AML-193 (cell line): Measurements from ENCODE around the gene FGF2.
"Not testable (repeated sequence)": the region's sequence is repeated elsewhere in the genome, so short reads cannot be mapped to it uniquely, and the experiment has no call there.

Experiments used
- DNase-seq, 2 experiments: peaks; one replicate each; lab custom pipeline; 2025; lab: John Stamatoyannopoulos, UW

Gene FGF2

DNA sequence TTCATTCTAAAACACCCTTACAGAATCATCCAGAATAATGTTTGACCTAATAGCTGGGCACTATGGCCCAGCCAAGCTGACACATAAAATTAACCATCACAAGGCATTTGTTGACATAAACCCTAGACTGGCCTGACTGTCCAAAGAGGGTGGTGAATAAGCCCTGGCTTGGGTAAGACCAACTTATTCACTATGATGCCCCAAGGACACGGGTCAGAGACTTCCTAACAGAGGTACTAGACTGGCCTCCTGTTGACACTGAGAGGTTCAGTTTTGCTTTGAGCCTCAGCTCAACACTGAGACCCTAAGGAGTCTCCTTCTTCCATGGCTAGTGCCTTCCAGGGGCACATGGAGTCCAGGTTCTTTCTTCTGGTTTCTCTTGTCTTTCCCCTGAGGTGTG is 21.3 kb downstream of the FGF2 start:
- DNase-seq: no peak

DNA sequence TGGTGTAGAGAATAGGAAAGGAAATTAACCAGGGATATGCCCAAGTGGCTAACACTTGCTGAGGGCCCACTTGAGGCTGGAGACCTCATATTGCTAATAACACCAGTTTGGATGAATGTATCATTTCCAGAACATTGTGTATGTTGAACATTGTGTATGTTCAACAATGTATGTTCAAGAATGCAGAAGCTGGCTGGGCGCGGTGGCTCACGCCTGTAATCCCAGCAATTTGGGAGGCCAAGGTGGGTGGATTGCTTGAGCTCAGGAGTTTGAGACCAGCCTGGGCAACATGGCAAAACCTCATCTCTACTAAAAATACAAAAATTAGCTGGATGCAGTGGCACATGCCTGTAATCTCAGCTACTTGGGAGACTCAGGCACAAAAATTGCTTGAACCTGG is 23.2 kb downstream of the FGF2 start:
- not testable (repeated sequence) for DNase-seq

DNA sequence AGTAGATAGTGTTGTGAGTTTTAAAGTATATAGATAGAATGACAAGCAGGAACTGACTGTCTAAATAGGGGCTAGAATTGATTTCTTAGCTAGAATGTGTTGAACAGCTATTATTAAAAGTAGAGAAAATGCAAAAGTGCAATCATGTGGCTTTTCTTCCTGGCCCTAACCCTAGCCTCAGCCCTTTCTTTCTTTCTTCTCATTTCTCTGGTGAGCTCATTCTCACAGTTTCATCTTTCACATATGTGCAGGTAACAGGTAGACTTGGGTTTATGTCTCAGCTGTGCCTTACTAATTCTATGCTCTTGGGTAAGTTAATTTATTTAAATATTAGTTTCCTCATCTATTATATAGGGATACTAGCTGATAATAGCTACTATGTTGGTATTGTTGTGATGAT is 24.9 kb downstream of the FGF2 start:
- DNase-seq: no peak

DNA sequence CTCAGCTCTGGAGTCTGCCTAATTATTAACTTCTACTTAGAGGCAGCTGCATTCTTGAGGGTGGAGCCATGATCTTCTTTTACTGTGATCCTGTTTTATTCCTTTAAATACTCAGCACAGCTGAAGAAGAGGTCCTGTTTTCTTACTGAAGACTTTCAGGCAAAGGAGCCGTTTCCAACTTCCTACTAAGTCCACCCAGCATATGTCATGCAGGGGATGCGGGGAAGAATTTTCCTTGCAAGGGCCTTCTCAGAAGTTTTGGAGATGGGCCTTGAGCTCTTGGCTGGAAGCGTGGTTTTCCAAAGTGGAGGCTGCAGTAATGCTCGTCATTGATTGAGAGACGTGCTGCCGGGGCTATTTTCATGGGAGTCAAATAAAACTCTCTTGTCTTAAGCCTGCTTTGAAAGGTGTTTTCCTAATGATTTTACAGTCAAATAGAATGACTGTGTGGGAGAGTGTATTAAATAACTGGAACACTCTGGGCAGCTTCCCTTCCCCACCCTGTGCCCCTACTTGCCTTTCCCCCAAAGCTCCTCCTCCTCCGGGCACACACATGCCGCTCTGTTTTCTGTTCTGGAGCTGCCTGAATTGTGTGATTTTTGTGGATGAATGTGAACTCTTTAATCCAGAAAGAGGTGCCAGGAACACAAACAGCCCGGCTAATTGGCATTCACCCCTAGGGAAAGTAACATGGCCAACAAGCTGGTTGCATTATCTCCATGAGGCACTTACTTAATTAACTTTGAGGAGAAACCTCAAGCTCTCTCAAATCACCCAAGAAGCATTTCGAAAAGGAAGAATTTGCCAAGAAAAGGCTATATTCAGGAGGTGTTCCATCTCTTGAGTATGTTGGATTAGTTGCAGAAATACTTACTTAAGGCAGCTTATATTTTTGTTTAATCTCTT is 28.1 kb downstream of the FGF2 start:
- no peak for DNase-seq

DNA sequence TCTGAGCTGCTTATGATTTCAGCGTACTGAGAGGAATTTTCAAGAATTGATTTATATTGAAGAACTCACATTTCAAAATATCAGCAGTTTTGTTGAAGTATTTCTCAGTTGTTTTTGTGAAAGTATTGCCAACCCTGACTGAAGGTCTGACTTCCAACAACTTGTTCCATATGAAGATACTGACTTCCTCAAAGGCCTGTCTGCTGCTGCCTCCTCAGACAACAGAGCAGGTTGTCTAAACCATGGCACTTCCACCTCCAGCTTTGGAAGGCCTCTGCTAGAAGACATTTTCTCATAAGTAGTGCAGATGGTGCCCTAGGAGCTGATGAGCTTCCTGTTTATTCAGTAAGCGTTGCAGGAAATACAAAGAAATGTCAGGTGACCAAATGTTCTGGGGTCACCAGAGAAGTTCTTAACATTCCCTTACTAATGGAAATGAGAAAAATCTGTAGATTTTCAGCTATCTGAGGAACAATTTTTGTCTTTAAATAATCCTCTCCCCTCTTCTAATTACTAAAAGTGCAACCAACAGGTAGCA is 28.8 kb downstream of the FGF2 start:
- no peak for DNase-seq

DNA sequence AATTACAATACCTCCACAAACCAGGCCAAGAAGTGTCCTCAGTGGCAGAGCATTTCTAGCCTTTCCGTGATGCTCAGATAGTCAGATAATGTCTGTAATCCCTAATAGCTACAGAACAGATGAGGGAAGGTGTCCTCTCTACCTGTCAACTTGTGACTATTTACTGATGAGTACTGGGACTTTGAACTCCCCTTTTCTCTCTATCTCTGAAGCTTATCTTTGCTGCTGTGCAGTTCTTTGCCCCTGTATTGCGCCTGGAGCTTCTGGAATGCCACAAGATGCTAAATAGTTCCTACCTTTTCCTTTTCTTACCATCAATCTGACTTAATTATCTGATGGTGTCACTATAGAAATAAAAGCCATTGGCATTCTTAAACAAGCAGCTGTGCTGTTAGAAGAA is 30.5 kb downstream of the FGF2 start:
- DNase-seq: no peak

DNA sequence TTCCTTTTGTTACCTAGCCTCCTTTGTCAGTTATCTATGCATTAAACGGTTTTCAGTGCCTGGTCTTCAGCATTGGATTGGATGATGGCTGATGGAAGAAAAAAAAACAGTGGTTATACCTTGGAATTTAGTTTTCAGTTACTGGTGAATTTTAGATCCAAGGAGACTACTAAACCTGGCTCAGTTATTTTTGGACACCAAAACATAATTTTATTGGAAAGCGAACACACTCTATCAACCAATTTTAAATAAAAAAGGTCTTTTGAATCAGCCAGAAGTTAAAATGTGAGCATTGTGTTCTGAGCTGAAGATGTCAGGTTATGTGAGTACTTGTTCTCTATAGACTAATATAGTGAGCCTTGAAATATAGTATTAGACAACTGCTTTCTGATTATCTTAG is 32.1 kb downstream of the FGF2 start:
- no peak for DNase-seq

- no peak for DNase-seq
Measured at GRCh38 chr4:122861172-122861943, 34.7 kb downstream of the FGF2 start.

DNA sequence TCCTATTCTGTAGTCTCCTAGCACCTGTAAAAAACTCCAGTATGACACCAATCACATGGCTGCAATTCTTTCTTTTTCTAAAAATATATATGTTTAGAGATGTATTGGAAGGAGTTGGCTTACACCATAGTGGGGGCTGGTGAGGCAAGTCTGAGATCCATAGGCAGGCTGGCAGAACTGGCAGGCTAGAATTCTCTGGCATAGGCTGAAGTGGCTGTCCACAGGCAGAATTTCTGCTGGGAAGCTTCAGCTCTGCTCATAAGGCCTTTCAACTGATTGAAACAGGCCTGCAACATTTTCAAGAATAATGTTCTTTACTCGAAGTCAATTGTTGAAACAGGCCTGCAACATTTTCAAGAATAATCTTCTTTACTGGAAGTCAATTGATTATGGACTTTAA is 37.0 kb downstream of the FGF2 start:
- no peak for DNase-seq

GRCh38 chr4:122865425-122865824 is 38.8 kb downstream of the FGF2 start:
- DNase-seq: no peak

DNA sequence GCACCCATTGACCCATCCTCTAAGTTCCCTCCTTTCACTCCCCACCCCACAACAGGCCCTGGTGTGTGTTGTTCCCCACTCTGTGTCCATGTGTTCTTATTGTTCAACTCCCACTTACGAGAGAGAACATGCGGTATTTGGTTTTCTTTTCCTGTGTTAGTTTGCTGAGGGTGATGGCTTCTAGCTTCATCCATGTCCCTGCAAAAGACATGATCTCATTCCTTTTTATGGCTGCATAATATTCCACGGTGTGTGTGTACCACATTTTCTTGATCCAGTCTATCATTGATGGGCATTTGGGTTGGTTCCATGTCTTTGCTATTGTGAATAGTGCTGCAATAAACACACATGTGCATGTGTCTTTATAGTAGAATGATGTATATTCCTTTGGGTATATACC is 41.6 kb downstream of the FGF2 start:
- DNase-seq: not testable (repeated sequence)

DNA sequence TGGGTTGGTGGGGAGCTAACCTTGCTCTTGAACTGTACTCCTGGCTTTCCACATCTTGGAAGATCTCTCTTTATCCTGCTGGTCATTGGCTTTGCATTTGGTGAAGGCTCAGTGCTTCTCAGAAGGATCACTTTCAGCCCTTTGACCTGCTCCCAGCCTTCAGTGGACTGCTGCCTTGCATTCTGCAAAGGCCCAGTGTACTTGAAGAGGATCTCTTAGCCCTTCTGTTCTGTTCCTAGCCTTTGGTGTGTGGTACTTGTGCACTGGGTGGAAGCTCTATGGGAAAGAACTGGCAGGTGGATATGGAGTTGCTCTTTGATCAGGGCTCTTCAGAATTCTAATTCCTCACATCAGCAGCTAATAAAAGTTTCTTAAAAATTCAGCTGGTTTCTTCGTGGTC is 46.5 kb downstream of the FGF2 start:
- no peak for DNase-seq

GRCh38 chr4:122873821-122874593 is 47.4 kb downstream of the FGF2 start:
- peak in 1 of 2 experiments; percentile 14 for DNase-seq

GRCh38 chr4:122875949-122876348 is 49.3 kb downstream of the FGF2 start:
- no peak for DNase-seq

DNA sequence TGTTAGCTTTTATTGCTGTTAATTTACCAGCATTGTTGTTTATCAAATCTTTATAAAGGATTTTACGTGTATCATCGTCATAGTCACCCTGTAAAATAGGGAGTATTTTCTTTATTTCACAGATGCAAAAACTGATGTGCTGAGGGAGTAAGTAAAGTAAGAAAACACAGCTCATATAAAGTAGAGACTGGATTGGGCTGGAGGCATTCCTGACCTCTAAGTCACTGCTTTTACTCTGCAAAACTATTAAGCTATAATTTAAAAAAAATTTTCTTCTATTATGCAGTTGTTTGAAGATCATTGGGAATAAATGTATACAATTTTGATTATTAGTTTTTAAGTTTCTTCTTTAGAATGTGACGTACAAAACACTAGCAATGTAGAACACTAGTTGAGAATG is 49.8 kb downstream of the FGF2 start:
- no peak for DNase-seq

DNA sequence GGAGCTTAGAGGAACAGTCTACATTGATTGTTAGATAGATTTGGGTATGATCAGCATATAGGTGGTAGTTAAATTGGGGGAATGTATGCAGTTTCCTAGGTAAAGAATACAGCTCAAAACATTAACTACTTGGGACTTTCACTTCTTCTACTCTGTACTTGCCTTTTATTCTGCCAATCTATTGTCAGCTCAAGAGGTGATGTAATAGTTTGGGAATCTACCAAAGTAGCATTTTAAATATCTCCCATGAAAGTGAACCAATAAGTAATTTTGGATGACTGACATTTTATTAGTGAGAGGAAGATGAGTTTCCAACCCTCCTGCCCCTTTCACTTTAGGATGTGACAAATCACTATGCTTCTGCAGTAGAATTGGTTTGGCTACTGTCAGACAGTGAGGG is 52.4 kb downstream of the FGF2 start:
- DNase-seq: no peak

- DNase-seq: no peak
Measured at GRCh38 chr4:122882857-122883735, 56.5 kb downstream of the FGF2 start.

DNA sequence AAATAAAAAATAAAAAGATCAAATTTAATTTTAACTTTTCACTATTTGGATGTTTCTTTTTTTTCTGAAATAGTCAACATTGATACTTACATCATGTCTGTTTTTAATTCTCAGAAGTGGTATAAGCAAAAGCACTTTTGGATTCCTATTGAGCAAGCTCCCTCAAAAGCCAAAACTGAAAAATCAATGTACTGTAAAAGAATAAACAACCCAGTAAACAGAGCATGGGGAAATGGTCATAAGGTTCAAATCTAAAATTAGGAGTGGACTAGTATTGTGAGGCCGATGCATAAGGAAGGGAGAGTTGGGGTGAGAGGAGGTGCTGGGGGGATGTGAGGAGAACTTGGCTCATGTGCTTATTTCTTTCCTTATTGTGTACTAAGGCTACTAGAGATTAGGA is 57.9 kb downstream of the FGF2 start:
- no peak for DNase-seq

DNA sequence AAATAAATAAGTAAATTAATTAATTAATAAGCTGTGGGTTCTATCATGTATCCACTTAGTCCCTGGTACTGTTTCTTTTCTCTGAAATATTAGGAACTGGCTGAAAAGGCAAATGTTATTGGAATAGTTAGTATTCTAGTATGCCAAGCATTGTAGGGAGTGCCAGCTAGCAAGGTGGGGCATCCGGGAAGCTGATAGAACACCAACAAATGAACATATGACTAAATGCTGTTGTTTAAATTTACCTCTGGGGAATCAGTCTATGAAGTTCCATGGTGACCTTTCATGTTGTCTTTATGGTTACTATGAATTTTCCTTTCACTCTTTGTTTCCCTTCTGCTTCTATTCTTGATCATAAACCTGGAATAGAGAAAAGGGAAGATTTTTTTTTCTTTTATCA is 63.1 kb downstream of the FGF2 start:
- DNase-seq: no peak

GRCh38 chr4:122890147-122890795 is 63.6 kb downstream of the FGF2 start:
- DNase-seq: no peak

GRCh38 chr4:122894827-122895226 is 68.2 kb downstream of the FGF2 start:
- no peak for DNase-seq
